ENCODE data around the gene NCOA4. TPM values are rescaled to one million over a fixed set of nuclear protein-coding genes. Genes with fewer than 3 reads are reported as not detected.
"Not testable (repeated sequence)": the region's sequence is repeated elsewhere in the genome, so short reads cannot be mapped to it uniquely, and the experiment has no call there.

The NCOA4 gene
- polyA plus RNA-seq, 3 donors = 225 to 243 (median 235) TPM

GRCh38 chr10:46052791-46053375 lies 22.5 kb upstream of the NCOA4 start:
- no peak for DNase-seq (ENCODE audit: low read depth in 3 of 3, low spot score in 2 of 3)

DNA sequence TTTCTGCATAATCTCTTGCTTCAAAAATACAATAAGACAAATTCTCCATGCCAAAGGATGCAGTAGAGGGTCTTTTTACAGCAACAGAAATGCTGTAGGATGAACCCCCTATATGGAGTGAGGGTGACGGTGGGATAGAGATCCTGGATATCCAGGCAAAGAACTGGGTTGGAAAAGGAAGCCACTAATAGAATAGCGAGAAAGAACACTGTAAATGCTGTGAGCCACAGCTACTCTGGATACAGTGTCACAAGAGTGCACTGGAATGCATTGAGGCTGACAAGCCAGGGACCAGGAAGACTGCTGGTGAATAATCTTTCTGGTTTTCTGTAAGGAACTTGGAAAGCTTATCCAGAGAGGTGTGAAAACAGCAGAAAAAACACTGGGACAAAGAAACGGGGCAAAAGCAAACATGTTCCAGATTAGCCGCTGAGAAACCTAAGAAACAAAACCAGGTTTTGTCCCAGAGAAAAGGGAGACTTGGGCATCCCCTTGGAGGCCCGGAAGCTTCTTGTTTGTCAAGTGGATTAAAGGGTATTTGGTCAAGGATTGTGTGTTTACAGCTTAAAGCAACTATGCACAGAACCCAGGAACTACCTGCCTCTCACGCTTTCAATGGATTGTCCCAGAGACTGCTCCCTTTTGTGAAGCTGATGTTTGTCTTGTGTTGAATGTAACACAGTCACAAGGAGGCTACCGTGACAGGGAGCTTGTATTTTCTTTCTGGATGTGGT lies 21.8 kb upstream of the NCOA4 start:
- no peak for DNase-seq (ENCODE audit: low read depth in 3 of 3, low spot score in 2 of 3)

DNA sequence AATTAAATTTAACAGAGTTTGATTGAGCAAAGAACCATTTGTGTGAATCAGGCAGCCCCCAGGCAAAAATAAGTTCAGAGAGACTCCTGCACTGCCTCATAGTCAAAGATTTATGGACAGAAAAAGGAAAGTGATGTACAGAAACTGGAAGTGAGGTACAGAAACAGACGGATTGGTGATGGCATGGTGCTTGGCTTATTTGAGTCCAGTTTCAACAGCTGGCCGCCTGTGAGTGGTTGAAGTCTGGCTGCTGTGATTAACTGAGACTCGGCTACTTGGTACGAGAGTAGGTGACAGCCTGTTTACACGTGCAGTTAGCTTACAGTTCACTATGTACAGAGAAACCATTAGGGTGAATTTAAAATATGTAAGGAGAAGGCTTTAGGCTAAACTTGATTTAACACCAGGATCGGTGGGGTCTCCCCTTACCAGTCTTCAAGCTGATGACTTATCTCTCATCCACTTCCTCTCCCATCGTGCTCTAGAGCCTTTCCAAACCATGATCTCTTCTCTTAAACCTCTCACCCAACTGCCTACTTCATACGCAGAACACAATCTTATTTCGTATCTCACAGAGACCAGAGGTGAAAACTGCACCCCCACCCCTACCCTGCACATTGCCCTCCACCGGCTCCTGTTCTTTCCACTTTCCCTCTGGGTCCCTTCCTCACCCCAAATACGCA lies 20.7 kb upstream of the NCOA4 start:
- no peak for DNase-seq (ENCODE audit: low read depth in 3 of 3, low spot score in 2 of 3)

DNA sequence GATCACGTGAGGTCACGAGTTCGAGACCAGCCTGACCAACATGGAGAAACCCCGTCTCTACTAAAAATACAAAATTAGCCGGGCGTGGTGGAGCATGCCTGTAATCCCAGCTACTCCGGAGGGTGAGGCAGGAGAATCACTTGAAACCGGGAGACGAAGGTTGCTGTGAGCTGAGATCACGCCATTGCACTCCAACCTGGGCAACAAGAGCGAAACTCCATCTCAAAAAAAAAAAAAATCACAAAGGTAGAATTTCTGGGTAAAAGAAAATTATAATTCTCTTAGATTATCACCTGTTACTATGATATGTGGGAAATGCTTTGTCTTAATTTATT lies 19.0 kb upstream of the NCOA4 start:
- not testable (repeated sequence) for DNase-seq (ENCODE audit: low read depth in 3 of 3, low spot score in 2 of 3)

DNA sequence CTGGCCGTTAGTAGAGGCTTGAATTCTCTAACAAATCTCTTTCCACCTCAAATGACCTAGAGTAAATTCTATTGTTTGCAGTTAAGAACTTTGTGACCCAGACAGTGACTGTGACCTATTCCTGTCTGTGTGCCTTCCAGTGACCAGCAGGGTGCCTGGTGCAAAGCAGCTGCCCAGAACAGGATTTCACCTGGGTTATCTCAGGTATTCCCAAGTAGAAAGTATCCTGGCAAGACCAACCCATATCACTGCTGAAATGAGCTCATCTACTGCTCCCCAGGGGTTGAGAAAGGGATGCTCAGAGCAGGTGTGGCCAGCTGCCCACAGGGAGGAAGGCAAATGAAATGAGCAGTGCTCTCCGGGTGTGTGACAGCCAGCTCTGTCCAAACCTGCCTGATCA lies 17.7 kb upstream of the NCOA4 start:
- no peak for DNase-seq (ENCODE audit: low read depth in 3 of 3, low spot score in 2 of 3)

- DNase-seq (ENCODE audit: low read depth in 3 of 3, low spot score in 2 of 3) = no peak
Measured at GRCh38 chr10:46046261-46046660, 15.8 kb upstream of the NCOA4 start, which contains the start of gene MSMB. TSS of gene MSMB (minus strand) at chr10:46046269. CDS start at chr10:46046237, 32 bp downstream.

DNA sequence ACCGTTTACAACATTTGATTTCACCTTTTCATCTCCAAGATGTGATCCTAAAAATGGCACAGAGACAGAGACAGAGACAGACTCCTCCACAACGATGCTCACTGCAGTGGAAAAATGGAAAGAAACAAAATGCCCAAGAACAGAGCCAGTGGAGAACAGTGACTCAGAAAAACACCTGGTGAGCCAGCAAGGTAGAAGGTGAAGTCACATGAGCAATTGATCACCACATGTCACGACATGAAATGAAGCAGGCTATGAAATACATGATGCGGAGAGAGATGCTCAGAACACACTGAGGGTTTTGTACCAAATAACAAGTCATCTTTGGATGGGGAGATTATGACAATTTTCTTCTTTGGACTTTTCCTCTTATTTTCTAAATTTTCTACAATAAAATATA lies 12.1 kb upstream of the NCOA4 start:
- no peak for DNase-seq (ENCODE audit: low read depth in 3 of 3, low spot score in 2 of 3)

DNA sequence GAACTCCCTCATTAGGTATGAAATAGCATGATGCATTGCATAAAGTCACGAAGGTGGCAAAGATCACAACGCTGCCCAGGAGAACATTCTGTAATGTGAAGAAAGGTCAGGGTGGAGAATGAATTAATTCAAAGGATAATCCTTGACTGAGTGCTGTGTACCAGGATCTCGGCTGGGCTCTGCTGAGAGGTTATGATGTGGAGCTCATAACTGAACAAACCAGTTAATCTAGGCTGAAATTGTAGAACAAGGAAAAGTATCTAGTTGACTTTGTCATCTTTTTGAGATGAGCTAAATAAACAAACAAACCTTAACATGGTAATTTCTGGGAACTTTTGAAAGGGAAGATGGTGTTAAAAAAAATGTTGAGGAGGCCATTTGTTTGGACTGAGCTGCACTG lies 9.6 kb upstream of the NCOA4 start:
- DNase-seq (ENCODE audit: low read depth in 3 of 3, low spot score in 2 of 3) = no peak

GRCh38 chr10:46037107-46037825 lies 6.8 kb upstream of the NCOA4 start:
- DNase-seq (ENCODE audit: low read depth in 3 of 3, low spot score in 2 of 3) = peak in 1 of 3 donors; percentile 56

DNA sequence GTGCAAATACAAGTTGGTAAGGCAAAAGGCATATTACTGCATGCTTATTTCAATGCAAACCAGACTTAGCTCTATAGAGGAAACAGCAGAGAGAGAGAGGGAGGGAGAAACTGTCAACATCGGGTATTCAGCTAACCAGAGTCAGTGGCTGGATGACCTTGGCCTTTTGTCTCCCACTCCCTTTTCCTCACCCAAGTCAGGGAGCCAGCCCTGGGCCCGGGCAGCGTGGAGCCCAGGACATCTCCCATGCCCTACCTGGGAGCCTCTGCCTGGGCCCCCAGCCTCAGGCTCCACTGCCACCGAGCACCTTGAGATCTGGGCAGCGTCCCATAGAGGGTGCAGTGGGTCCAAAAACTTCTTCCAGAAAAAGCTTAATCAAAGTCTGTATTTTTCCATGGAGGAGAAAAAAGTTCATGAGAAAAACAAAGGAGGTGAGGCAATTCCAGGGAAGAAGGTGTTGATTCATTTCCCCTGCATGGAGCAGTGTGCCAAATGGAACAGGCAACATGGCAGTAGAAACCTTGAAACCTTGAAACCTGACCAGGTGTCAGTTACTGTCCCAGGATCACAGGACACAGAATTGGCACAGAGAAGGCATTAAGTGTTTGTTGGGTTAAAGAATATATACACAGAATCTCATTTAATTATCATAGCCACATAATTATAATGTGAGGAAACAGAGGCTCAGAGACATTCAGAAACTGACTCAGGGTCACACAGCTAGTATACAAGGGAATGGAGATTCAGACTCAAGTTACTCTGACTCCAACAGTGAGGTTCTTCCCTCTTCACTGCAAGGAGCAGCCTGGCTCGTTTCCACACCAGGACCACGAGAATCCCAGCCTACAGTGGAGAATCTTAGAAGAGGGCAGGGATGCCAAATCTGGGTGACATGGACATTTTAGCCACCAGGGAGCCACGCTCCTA lies 5.8 kb upstream of the NCOA4 start:
- DNase-seq (ENCODE audit: low read depth in 3 of 3, low spot score in 2 of 3) = no peak

DNA sequence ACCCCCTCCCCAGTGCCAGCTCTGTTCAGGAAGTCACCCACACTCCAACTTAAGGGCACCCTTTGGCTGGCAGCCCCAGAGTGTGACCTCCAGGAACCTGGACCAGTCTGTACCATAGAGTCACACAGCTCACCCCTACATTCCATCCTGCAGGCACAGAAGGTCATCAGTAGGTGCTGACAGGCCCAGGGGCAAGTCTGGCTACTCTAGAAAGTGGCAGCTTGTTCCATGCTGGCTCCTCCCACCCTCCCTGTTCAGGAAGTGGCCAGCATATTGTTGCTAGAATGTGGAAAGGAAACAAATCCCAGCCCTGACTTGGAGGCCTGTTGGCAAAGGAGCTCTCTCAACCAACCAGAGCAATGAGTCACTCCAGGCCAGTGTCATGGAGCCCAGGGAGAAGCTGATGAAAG lies 3.2 kb upstream of the NCOA4 start:
- DNase-seq (ENCODE audit: low read depth in 3 of 3, low spot score in 2 of 3) = no peak

DNA sequence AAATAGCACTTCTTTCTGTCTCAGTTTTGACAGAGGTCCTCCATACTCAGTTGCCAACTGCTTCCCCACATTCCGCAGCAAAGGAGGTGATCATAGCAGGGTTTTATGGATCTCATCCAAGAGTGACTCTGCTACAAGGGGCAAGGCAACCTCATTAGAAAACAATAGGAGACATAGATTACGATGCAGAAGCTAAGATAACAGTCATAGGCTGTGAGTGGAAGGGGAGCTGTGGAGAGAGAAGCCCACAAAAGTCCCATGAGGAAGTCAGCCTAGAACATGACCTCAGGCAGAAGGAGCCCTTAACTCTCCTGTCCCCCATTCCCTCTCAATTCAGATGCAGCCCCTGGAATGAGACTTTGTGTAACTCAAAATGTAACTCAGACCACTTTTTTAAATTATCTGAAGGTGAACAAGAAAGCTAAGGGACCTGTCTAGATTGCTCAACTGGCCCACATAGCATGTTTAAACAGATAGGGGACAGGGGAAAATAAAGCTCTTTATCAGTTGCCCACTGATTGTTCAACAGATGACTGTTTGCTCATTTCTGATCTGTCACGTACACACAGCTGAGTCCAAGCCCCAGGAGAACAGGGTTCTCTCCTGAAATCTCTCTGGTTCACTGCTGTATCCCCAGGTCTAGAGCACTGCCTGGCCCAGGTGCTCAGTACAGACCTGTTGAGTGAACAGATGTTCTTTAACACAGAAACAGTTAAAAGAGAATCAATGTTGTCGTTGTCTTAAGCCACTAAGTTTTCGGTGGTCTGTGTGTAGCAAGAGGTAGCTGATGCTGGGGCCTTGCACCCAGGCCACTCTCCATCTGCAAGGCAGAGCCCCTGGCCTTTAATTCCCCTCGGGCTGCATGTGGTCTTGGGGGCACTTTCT lies 1.5 kb upstream of the NCOA4 start:
- DNase-seq (ENCODE audit: low read depth in 3 of 3, low spot score in 2 of 3) = no peak

DNA sequence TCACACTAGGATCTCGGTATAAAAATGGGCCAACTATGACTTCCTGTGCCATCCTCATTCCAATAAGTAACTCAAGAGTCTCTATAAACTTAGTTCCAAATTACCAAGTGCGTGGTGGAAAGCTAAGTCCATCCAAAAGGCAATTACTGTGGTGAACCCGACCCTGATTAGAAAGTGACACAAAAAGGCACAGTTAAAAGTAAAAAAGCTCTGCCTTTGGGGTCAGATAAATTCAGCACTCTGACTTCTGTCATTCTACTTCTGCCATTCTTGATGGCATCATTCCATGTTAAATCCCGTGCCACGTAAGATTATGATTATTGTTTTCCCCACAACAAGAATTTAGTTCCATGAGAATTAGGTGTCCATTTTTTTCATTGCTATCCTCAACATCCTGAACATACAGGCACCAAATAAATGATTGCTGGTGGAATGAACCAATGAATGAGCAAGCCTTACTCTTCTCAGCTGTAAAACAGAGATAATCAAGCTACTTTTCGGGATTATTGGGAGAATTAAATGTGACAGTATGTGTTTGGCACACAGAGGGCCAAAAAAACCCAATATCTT lies 877 bp downstream of the NCOA4 start:
- DNase-seq (ENCODE audit: low read depth in 3 of 3, low spot score in 2 of 3) = no peak

DNA sequence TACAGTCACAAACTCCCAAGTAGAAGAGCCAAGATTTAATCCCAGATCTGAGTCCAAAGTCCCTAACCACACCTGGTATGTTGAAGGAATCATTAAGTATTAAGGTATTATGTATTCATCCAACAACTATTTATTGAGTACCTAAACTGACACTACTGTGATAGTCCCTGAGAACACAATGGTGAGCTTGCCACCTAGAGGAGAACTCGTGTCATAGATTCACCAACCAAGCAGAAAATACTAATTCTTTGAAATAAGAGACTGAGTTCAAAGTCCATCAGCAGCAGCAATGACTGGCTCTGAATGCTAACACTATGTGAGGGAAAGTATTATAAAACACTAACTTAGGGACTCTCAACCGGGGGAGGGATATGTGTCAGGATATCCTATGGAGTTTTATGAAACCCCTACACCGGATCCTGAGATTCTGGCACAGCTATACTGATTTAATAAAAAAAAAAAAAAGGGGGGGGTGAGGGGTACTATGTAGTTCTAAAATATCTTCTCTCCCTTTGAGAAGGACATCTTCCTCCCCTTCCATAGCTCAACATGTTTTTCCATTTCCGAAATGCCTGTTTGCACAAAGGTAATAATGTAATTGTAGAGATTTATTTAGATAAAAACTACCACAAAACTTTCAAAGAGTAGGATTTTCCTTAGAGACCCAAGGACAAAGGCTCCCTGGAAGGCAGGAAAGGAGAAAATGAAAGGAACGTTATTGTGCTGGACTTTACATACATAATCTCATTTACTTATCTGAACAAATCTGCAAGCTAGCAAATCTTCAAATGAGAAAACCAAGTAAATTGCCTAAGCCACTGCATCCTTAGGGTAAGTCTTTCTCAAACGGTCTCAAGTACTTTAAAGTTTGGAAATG lies 1.6 kb downstream of the NCOA4 start:
- no peak for DNase-seq (ENCODE audit: low read depth in 3 of 3, low spot score in 2 of 3)

GRCh38 chr10:46026106-46026505 lies 4.3 kb downstream of the NCOA4 start:
- no peak for DNase-seq (ENCODE audit: low read depth in 3 of 3, low spot score in 2 of 3)

DNA sequence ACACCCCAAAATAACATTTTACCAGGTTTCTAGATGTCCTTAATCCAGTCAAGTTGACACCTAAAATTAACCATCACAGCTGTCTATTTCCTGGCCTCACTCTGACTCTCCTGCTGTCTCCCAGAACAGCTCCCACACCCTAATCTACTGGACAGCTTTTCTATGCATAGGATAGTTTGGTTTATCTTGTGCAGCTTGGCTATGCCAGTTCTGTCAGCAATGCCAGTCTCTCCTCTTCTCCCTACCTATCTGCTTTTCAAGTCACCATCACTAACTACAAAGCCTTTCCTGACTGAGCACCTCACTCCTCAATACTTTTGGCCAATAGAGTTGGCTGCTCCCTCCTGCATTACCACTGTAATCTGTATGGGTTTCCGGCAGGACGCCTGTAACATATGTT lies 5.0 kb downstream of the NCOA4 start:
- no peak for DNase-seq (ENCODE audit: low read depth in 3 of 3, low spot score in 2 of 3)

GRCh38 chr10:46024948-46025347 lies 5.5 kb downstream of the NCOA4 start:
- DNase-seq (ENCODE audit: low read depth in 3 of 3, low spot score in 2 of 3) = no peak
